DOHH2 (cell line): ENCODE measurements around the gene PARP3.

Experiments used
- H3F3A ChIP-seq: fragments of 200-600 bp; sonication (generic), shearing (Covaris generic); 2 replicates; pipeline ENCODE4 v1.6.0; 2016; ENCODE audit warnings: antibody characterized with exemption, mild to moderate bottlenecking; ENCODE audit not compliant: control insufficient read depth, insufficient read depth
- H3K27ac ChIP-seq: fragments of 200-600 bp; sonication (generic); 2 replicates; pipeline ENCODE4 v1.5.1; 2014; ENCODE audit warnings: low read depth, mild to moderate bottlenecking, low read length, moderate library complexity
- H3K27me3 ChIP-seq: fragments of 200-600 bp; sonication (generic); 2 replicates; pipeline ENCODE4 v1.6.1; 2014; ENCODE audit warnings: mild to moderate bottlenecking, low read length, mixed read lengths; ENCODE audit not compliant: control insufficient read depth
- H3K36me3 ChIP-seq: fragments of 200-600 bp; sonication (generic); 2 replicates; pipeline ENCODE4 v1.6.1; 2014; ENCODE audit warnings: mild to moderate bottlenecking, low read length, moderate library complexity, mixed read lengths; ENCODE audit not compliant: control insufficient read depth
- H3K4me1 ChIP-seq: fragments of 200-600 bp; sonication (generic); 2 replicates; pipeline ENCODE4 v1.6.1; 2014; ENCODE audit warnings: mild to moderate bottlenecking, low read length, mixed read lengths; ENCODE audit not compliant: control insufficient read depth
- H3K4me2 ChIP-seq: fragments of 200-600 bp; sonication (generic); 2 replicates; pipeline ENCODE4 v1.6.0; 2014; ENCODE audit warnings: mild to moderate bottlenecking, low read length, moderate library complexity
- H3K4me3 ChIP-seq: fragments of 200-600 bp; sonication (generic); 2 replicates; pipeline ENCODE4 v1.5.1; 2014; ENCODE audit warnings: mild to moderate bottlenecking, low read length, mixed read lengths
- H3K79me2 ChIP-seq: fragments of 200-600 bp; sonication (generic); 2 replicates; pipeline ENCODE4 v1.6.1; 2014; ENCODE audit warnings: mild to moderate bottlenecking, low read length, mixed read lengths; ENCODE audit not compliant: control insufficient read depth
- H3K9me2 ChIP-seq: fragments of 200-600 bp; sonication (generic); replicated peaks from 2 replicates; pipeline ENCODE4 v1.6.1; 2014; ENCODE audit warnings: mild to moderate bottlenecking, low read length, mixed read lengths; ENCODE audit not compliant: control insufficient read depth
- H3K9me3 ChIP-seq: fragments of 200-600 bp; sonication (generic); 2 replicates; pipeline ENCODE4 v1.6.1; 2014; ENCODE audit warnings: antibody characterized with exemption, low read length, mixed read lengths; ENCODE audit not compliant: control insufficient read depth, insufficient read depth
- H4K20me1 ChIP-seq: fragments of 200-600 bp; sonication (generic); 2 replicates; pipeline ENCODE4 v1.6.0; 2014; ENCODE audit warnings: low read depth, mild to moderate bottlenecking, antibody characterized with exemption, low read length, moderate library complexity; ENCODE audit not compliant: control insufficient read depth, insufficient read depth
- EZH2phosphoT487 ChIP-seq: fragments of 200-600 bp; sonication (generic); IDR thresholded peaks from 2 replicates; pipeline ENCODE4 v1.6.1; 2017; ENCODE audit warnings: borderline replicate concordance, mild to moderate bottlenecking, antibody characterized with exemption, low read length, moderate library complexity, mixed read lengths
- TF ChIP-seq, protein P1 (sequence below): fragments of 200-600 bp; sonication (generic); IDR thresholded peaks from one replicate; pipeline ENCODE4 v1.5.1; 2014; ENCODE audit warnings: antibody characterized with exemption, mild to moderate bottlenecking, low read depth, low read length; ENCODE audit not compliant: poor library complexity, severe bottlenecking

Gene PARP3

DNA sequence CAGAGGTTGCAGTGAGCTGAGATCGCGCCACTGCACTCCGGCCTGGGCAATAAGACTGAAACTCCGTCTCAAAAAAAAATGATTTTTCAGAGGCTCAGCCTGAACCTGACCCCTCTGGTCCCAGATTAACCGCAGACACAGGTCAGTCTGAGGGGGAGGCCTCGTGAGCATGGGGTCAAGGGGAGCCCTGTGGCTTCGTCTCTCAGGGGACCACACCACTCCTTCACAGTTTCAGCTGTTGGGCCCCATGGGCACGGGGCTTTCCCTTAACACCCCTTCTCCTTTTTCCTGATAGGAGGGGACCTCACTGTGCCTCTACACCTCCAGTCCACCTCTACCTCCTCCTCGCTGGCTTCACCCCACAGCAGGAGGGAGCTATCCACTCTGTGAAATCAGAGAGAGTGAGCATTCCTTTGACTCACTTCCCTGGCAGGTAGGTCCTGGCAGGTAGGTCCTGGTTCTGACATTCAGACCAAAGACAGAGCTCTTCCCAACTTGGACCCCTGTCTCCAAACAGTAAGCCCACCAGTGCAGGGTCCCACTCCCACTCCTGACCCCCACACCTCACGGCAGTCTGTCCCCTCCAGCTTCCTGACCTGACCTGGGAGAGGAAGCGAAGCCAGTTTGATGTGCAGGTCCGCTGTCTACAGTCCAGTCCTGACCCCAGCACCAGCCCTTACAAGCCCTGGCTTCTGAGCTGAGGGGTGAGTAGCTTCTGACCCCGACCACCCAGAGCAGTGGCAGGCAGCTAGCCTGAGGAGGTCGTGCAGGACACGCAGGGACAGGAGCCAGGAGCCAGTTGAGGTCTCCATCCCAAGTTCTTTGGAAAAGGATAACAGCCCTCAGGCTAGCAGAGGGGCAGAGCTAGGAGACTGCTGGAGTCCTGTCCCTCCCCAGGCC is 9.4 kb upstream of the PARP3 start:
- no peaks in the 10 kb centered on the region for H3K27me3 ChIP-seq
- TF ChIP-seq EZH2phosphoT487, result no peak
- TF ChIP-seq, protein P1, sequence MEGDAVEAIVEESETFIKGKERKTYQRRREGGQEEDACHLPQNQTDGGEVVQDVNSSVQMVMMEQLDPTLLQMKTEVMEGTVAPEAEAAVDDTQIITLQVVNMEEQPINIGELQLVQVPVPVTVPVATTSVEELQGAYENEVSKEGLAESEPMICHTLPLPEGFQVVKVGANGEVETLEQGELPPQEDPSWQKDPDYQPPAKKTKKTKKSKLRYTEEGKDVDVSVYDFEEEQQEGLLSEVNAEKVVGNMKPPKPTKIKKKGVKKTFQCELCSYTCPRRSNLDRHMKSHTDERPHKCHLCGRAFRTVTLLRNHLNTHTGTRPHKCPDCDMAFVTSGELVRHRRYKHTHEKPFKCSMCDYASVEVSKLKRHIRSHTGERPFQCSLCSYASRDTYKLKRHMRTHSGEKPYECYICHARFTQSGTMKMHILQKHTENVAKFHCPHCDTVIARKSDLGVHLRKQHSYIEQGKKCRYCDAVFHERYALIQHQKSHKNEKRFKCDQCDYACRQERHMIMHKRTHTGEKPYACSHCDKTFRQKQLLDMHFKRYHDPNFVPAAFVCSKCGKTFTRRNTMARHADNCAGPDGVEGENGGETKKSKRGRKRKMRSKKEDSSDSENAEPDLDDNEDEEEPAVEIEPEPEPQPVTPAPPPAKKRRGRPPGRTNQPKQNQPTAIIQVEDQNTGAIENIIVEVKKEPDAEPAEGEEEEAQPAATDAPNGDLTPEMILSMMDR, result no peak
- no peak overlapping the region for H3K27ac ChIP-seq
- no peaks in the 10 kb centered on the region for H3K79me2 ChIP-seq
- H3K4me2 ChIP-seq, result no peak overlapping the region
- H3K4me3 ChIP-seq, result no peak overlapping the region
- H3F3A ChIP-seq, result no peaks in the 10 kb centered on the region
- peaks cover 46% of the 10 kb centered on the region for H3K36me3 ChIP-seq
- no peaks in the 10 kb centered on the region for H3K9me2 ChIP-seq
- H4K20me1 ChIP-seq, result no peaks in the 10 kb centered on the region; the same call in 1 of the 2 replicates
- no peaks in the 10 kb centered on the region for H3K9me3 ChIP-seq
- H3K4me1 ChIP-seq, result no peaks in the 10 kb centered on the region

GRCh38 chr3:51933471-51934138 is 8.6 kb upstream of the PARP3 start:
- Histone ChIP-seq H3K79me2 (peaks cover 7% of the 10 kb centered on the region), H3F3A (no peaks in the 10 kb centered on the region), H3K4me3 (no peak overlapping the region), H3K36me3 (peaks cover 53% of the 10 kb centered on the region), H3K4me2 (no peak overlapping the region), H3K27ac (no peak overlapping the region), H3K9me2 (no peaks in the 10 kb centered on the region), H3K9me3 (no peaks in the 10 kb centered on the region), H3K27me3 (no peaks in the 10 kb centered on the region), H4K20me1 (no peaks in the 10 kb centered on the region; the same call in 1 of the 2 replicates), H3K4me1 (no peaks in the 10 kb centered on the region)
- no peak for TF ChIP-seq EZH2phosphoT487
- TF ChIP-seq, protein P1, result no peak

- TF ChIP-seq, protein P1, result no peak
- TF ChIP-seq EZH2phosphoT487, result no peak
- Histone ChIP-seq H3K9me3 (no peaks in the 10 kb centered on the region), H3K79me2 (peaks cover 14% of the 10 kb centered on the region), H3K36me3 (peaks cover 59% of the 10 kb centered on the region), H3K27me3 (no peaks in the 10 kb centered on the region), H3K27ac (no peak overlapping the region), H3K4me2 (no peak overlapping the region), H3K4me3 (no peak overlapping the region), H3K9me2 (no peaks in the 10 kb centered on the region), H3K4me1 (peaks cover 3% of the 10 kb centered on the region), H3F3A (no peaks in the 10 kb centered on the region), H4K20me1 (no peaks in the 10 kb centered on the region; the same call in 1 of the 2 replicates)
These were observed 7.9 kb upstream of the PARP3 start for GRCh38 chr3:51934139-51934850.
